VCaP (cell line): Measurements from ENCODE around the gene AAMDC.
"Not testable (repeated sequence)": the region's sequence is repeated elsewhere in the genome, so short reads cannot be mapped to it uniquely, and the experiment has no call there.

Experiments used
- H3K27ac ChIP-seq: fragments of 450-650 bp; 2 replicates; pipeline ENCODE4 v1.5.1; 2017
- TF ChIP-seq, protein P1 (sequence below): fragments of 450-650 bp; conservative IDR thresholded peaks from 2 replicates; pipeline ENCODE4 v1.5.1; 2017; ENCODE audit warnings: mild to moderate bottlenecking, moderate library complexity

Gene AAMDC

DNA sequence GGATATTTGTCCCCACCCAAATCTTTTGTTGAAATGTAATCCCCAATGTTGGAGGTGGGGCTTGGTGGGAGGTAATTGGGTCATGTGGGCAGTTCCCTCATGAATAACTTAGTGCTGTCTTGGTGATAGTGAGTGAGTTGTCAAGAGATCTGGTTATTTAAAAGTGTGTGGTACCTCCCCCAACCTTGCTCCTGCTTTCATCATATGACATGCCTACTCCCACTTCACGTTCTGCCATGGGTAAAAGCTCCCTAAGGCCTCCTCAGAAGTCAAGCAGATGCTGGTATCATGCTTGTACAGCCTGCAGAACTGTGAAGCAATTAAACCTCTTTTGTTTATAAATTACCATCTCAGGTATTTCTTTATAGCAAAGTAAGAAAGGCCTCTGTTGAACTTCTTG lies 30.6 kb downstream of the AAMDC start:
- TF ChIP-seq, protein P1, sequence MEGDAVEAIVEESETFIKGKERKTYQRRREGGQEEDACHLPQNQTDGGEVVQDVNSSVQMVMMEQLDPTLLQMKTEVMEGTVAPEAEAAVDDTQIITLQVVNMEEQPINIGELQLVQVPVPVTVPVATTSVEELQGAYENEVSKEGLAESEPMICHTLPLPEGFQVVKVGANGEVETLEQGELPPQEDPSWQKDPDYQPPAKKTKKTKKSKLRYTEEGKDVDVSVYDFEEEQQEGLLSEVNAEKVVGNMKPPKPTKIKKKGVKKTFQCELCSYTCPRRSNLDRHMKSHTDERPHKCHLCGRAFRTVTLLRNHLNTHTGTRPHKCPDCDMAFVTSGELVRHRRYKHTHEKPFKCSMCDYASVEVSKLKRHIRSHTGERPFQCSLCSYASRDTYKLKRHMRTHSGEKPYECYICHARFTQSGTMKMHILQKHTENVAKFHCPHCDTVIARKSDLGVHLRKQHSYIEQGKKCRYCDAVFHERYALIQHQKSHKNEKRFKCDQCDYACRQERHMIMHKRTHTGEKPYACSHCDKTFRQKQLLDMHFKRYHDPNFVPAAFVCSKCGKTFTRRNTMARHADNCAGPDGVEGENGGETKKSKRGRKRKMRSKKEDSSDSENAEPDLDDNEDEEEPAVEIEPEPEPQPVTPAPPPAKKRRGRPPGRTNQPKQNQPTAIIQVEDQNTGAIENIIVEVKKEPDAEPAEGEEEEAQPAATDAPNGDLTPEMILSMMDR, result no peak
- H3K27ac ChIP-seq, result no peak overlapping the region

DNA sequence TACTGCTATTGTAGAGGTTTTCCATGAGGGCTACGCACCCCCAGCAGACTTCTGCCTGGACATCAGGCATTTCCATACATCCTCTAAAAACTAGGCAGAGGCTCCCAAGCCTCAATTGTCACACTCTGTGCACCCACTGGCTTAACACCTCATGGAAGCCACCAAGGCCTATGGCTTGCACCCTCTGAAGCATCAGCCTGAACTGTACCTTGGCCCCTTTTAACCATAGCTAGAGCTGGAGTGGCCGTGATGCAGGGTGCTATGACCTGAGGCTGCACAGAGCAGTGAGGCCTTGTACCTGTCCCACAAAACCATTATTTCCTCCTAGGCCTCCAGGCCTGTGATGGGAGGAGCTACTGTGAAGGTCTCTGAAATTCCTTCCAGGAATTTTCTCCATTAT lies 33.9 kb downstream of the AAMDC start:
- H3K27ac ChIP-seq, result no peak overlapping the region
- TF ChIP-seq, protein P1, result no peak

DNA sequence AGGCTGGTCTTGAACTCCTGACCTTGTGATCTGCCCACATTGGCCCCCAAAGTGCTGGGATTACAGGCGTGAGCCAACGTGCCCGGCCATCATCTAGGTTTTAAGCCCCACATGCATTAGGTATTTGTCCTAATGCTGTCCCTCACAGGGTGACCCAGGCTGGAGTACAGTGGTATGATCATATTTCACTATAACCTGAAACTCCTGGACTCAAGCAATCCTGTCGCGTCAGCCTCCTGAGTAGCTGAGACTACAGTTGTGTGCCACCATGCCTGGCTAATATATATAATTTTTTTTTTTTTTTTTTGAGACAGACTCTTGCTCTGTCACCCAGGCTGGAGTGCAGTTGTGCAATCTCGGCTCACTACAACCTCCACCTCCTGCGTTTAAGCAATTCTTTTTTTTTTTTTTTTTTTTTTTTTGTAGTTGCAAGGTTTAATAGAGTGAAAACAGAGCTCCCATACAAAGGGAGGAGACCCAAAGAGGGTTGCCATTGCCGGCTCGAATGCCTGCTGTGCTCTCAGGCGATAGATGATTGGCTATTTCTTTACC lies 37.0 kb downstream of the AAMDC start:
- not testable (repeated sequence) for H3K27ac ChIP-seq

DNA sequence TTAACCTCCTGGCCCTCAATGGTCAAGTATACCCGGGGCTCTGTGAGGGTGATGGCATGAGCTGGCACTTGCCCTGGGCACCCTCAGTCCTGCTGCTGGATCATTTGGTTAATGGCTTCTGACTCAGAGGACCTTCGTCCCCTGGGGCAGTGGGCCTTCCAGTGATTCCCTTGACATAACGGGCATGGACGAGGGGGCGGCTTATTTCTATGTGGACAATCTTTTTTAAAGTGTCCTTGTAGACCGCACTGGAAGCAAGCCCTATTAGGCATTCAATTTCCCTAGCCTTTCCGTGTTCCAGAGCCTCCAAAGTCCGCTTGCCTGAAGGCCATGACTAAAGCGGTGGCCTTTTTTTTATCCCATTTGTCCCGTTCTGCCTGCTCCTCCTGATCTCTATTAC lies 40.5 kb downstream of the AAMDC start:
- not testable (repeated sequence) for H3K27ac ChIP-seq

DNA sequence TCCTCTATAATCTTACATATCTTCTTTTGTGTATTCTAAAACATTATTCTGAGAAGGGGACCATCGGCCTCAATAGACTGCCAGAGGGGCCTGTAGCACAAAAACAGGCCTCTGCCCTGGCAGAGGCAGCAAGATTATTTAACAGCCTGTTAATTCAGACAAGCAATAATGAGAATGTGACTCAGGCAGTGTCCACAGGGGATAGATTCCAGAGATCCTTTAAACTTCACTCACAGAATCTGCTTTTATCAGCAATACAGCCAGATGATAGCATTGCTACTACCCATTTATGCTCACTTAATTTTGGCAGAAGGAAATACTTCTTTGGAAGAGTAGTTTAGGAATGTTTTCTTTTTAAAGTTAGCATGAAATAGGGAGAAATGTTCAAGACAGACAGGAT lies 44.9 kb downstream of the AAMDC start:
- TF ChIP-seq, protein P1, result no peak
- H3K27ac ChIP-seq, result no peak overlapping the region

DNA sequence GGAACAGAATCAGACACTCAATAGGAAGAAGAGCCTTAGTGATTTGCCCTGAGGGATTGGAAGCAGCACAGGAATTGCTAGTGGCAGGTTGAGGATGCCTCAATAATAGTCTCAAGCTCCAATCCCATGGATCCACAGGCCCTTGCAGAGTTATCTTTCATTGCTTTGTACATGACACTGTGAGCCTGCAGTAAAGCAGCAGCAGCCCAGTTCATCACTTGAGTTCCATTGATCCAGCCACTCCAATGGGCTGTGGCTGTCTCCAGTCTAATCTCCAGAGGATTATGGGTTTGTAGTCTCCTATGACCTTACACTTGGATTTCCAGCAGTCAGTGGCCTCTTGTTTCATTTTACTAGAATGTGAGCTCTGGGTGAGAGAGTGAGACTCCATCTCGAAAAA lies 45.4 kb downstream of the AAMDC start:
- H3K27ac ChIP-seq, result no peak overlapping the region
- TF ChIP-seq, protein P1, result no peak

DNA sequence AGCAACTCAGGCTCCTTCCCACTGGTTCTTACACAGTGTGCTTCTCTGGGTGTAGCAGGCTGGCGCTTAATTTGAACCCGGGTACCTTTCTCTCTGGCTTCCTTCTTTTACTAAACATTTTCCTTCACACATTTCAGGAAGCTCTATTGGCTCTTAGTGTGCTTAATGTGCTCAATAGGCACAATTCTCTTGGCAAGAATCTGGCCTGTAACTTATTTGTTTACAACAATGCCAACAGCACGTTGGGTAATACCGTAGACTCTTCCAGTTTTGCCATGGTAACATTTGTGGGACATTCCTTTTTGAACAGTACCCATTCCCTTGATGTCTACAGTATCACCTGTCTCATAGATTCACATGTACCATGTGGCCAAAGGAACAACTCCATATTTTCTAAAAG lies 47.8 kb downstream of the AAMDC start:
- H3K27ac ChIP-seq, result no peak overlapping the region
- TF ChIP-seq, protein P1, result no peak

DNA sequence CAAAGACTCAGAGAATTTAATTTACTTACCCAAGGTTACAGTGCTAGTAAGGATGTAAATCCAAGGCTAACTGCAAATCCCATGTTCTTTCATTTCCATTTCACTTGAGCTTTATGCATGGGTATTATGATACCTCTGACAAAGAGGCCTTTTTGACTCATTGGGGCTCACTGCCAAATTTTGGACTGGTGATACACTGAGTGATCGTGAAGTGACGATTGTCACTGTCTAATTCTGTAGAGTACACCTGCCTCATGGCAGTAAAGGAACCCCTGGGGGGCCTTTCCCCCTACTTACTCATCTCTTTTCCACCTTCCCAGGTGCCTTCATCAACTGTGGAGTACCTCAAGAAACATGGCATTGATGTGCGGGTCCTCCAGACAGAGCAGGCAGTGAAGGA lies 50.9 kb downstream of the AAMDC start:
- no peak overlapping the region for H3K27ac ChIP-seq
- TF ChIP-seq, protein P1, result no peak

DNA sequence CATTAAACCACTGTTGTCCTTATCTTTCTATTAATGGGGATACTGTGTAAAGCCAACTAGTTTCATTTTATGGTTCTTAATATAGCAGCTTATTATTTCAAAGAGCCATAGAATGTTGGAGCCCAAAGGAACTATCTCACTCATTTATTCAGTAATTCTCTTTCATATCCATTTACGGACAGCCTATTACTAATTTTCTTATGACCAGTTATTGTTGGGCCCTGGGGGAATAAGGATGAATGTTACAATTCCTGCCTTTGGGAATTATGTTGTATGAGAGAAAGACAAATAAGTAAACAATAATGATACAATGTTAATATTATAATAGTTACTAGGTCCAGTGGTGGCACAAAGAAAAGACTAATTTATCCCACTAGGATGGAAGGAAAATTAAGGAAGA lies 52.4 kb downstream of the AAMDC start:
- H3K27ac ChIP-seq, result no peak overlapping the region
- TF ChIP-seq, protein P1, result no peak
